ENCODE results near the gene PHLDA1. TPM values are rescaled to one million over a fixed set of nuclear protein-coding genes. Genes with fewer than 3 reads are reported as not detected.

The PHLDA1 gene
- total RNA-seq, 1 donor from 2014 or later, result 12.1 TPM

DNA sequence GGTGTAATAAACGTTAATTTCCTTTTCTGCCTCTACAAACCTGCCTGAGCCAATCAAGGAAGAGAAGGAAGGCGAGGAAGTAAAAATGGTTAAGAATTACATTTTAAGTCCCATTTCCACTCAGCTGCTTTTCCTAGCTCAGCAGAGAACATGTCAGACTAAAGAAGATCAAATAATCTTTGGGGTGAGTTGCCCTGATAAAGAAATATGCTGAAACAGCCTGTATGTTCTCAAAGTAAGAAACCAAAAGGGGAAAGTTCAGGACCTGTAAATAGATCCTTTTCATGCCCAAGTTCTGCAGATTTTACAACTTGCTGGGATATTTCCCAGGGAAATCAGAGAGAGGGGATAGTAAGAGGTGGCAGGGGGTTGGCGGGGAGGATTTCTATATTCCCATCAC is 55.5 kb downstream of the PHLDA1 start:
- H3K27me3 Mint-ChIP-seq (ENCODE audit: low read depth), result no peaks in the 10 kb centered on the region
- H3K27ac Mint-ChIP-seq (ENCODE audit: unreplicated experiment), result peak overlapping the region; percentile 23
- no peaks in the 10 kb centered on the region for H3K9me3 Mint-ChIP-seq (ENCODE audit: low read depth)
- no peaks in the 10 kb centered on the region for H3K36me3 Mint-ChIP-seq (ENCODE audit: low read depth)
- no peak for DNase-seq (ENCODE audit: low spot score)
- H3K4me1 Mint-ChIP-seq (ENCODE audit: low read depth), result peaks cover 45% of the 10 kb centered on the region
- TF ChIP-seq, protein P1, sequence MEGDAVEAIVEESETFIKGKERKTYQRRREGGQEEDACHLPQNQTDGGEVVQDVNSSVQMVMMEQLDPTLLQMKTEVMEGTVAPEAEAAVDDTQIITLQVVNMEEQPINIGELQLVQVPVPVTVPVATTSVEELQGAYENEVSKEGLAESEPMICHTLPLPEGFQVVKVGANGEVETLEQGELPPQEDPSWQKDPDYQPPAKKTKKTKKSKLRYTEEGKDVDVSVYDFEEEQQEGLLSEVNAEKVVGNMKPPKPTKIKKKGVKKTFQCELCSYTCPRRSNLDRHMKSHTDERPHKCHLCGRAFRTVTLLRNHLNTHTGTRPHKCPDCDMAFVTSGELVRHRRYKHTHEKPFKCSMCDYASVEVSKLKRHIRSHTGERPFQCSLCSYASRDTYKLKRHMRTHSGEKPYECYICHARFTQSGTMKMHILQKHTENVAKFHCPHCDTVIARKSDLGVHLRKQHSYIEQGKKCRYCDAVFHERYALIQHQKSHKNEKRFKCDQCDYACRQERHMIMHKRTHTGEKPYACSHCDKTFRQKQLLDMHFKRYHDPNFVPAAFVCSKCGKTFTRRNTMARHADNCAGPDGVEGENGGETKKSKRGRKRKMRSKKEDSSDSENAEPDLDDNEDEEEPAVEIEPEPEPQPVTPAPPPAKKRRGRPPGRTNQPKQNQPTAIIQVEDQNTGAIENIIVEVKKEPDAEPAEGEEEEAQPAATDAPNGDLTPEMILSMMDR (IDR thresholded peaks at IDR 0.05), result no peak
- H3K4me3 Mint-ChIP-seq (ENCODE audit: unreplicated experiment), result no peak overlapping the region

DNA sequence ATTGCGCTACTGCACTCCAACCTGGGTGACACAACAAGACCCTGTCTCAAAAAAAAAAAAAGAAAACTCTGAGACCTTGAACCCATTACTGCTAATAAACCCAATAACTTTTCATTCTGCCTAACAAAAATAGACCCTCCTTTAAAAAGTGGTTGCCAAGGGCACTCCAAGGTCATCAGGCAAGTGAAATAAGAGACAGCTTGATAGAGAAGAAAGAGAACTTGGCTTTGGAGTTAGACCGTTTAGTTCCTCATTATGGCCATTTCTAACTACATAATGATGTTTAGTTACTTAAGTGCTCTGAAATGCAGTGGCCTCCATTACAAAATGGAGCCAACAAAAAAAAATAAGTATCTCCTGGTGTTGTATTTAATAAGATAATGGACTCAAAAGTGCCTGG is 55.9 kb downstream of the PHLDA1 start:
- H3K4me1 Mint-ChIP-seq (ENCODE audit: low read depth), result peaks cover 45% of the 10 kb centered on the region
- no peak overlapping the region for H3K4me3 Mint-ChIP-seq (ENCODE audit: unreplicated experiment)
- TF ChIP-seq, protein P1 (IDR thresholded peaks at IDR 0.05), result no peak
- no peaks in the 10 kb centered on the region for H3K36me3 Mint-ChIP-seq (ENCODE audit: low read depth)
- H3K27ac Mint-ChIP-seq (ENCODE audit: unreplicated experiment), result peak overlapping the region; percentile 23
- no peaks in the 10 kb centered on the region for H3K9me3 Mint-ChIP-seq (ENCODE audit: low read depth)
- H3K27me3 Mint-ChIP-seq (ENCODE audit: low read depth), result no peaks in the 10 kb centered on the region
- DNase-seq (ENCODE audit: low spot score), result no peak

Other genes starting within 250 kb of the PHLDA1 start
- gene NAP1L1, start 52.9 kb upstream of the PHLDA1 start, total RNA-seq, result 386 to 418 TPM (median 410 TPM) in 3 replicates